ENCODE results near the gene GPR4. TPM values are rescaled to one million over a fixed set of nuclear protein-coding genes. Genes with fewer than 3 reads are reported as not detected.

The GPR4 gene
- total RNA-seq, 1 experiment from 2014 or later, result 0.07 TPM

DNA sequence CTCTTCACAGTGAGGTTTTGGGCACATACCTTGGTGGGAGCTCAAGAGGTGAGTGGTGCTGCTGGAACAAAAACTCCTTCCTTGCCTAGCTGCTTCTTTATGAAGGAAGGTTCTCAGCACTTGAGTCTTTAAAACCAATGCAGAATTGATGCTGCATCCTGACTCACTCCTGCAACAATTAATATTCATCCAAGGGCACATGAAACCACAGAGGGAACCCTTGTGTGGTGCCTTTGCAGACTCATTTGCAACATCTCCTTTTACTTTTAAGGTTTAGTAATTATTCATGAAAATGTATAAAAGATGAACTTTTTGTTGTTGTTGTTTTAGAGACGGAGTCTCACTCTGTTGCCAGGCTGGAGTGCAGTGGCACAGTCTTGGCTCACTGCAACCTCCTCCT, 47.5 kb downstream of the GPR4 start:
- no peak overlapping the region for H4K8ac ChIP-seq (replicated peaks; ENCODE audit: insufficient read length, low read depth, low read length)
- no peaks in the 10 kb centered on the region for H4K20me1 ChIP-seq (ENCODE audit: control insufficient read depth, insufficient read depth, insufficient read length)
- no peak overlapping the region for H2BK20ac ChIP-seq (ENCODE audit: low read depth, low read length, poor library complexity, severe bottlenecking)
- TF ChIP-seq, protein P1, sequence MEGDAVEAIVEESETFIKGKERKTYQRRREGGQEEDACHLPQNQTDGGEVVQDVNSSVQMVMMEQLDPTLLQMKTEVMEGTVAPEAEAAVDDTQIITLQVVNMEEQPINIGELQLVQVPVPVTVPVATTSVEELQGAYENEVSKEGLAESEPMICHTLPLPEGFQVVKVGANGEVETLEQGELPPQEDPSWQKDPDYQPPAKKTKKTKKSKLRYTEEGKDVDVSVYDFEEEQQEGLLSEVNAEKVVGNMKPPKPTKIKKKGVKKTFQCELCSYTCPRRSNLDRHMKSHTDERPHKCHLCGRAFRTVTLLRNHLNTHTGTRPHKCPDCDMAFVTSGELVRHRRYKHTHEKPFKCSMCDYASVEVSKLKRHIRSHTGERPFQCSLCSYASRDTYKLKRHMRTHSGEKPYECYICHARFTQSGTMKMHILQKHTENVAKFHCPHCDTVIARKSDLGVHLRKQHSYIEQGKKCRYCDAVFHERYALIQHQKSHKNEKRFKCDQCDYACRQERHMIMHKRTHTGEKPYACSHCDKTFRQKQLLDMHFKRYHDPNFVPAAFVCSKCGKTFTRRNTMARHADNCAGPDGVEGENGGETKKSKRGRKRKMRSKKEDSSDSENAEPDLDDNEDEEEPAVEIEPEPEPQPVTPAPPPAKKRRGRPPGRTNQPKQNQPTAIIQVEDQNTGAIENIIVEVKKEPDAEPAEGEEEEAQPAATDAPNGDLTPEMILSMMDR (conservative IDR thresholded peaks at IDR 0.05), result no peak
- H3T11ph ChIP-seq (ENCODE audit: low read length), result no peak overlapping the region
- no peaks in the 10 kb centered on the region for H3K23me2 ChIP-seq (ENCODE audit: insufficient read length, low read depth, low read length, poor library complexity, severe bottlenecking)
- Mint-ChIP-seq H3K27me3 (ENCODE audit: low read depth) (no peaks in the 10 kb centered on the region; the same call in 1 of the 2 replicates), H3K4me1 (peaks cover 23% of the 10 kb centered on the region in 2 experiments), H3K9me3 (no peaks in the 10 kb centered on the region), H3K4me3 (no peak overlapping the region), H3K27ac (peak overlapping the region in 1 of 3 experiments; percentile 52; a peak in 1 of 7 replicates), H3K36me3 (ENCODE audit: insufficient read depth in 1 of 3, low read depth in 3 of 3) (peaks cover 0 to 6% (median 0%) of the 10 kb centered on the region in 3 experiments; a peak in 3 of 7 replicates)
- no peak overlapping the region for H3K4ac ChIP-seq (ENCODE audit: low read depth, low read length)
- no peak overlapping the region for H3K4me2 ChIP-seq (ENCODE audit: insufficient read depth, insufficient read length, low read length)
- H3K4me1 ChIP-seq (ENCODE audit: insufficient read depth, low read length), result no peaks in the 10 kb centered on the region
- H3K56ac ChIP-seq (ENCODE audit: insufficient read length, low read depth, low read length), result no peak overlapping the region
- H4K91ac ChIP-seq (ENCODE audit: insufficient read length, low read depth, low read length), result no peak overlapping the region
- no peak overlapping the region for H2BK120ac ChIP-seq (ENCODE audit: low read depth, low read length, poor library complexity, severe bottlenecking)
- no peak overlapping the region for H3K14ac ChIP-seq (ENCODE audit: insufficient read depth, low read length)
- no peak overlapping the region for H2AK5ac ChIP-seq (ENCODE audit: insufficient read length, low read length)
- H3K9me3 ChIP-seq (ENCODE audit: control insufficient read depth, low read depth, low read length), result no peaks in the 10 kb centered on the region
- H3K27me3 ChIP-seq (ENCODE audit: insufficient read depth, low read length), result no peaks in the 10 kb centered on the region
- no peak overlapping the region for H3K18ac ChIP-seq (ENCODE audit: insufficient read length, low read depth, low read length)
- WGBS (ENCODE audit: extremely low coverage, insufficient read length, low lambda C conversion rate), result no CpG with 5 or more reads among the region's 1 CpG
- H3K79me2 ChIP-seq (ENCODE audit: insufficient read depth, low read length), result 0 out of 2 replicates have a peak, but pooled peaks cover 2% of the 10 kb centered on the region
- DNase-seq, result no peak
- H2BK5ac ChIP-seq (ENCODE audit: insufficient read length, low read length), result no peak overlapping the region
- H2BK15ac ChIP-seq (ENCODE audit: low read depth, low read length), result no peak overlapping the region
- no peaks in the 10 kb centered on the region for H3K79me1 ChIP-seq (ENCODE audit: insufficient read depth, low read depth, low read length, poor library complexity, severe bottlenecking)
- H3K23ac ChIP-seq (ENCODE audit: insufficient read length, low read depth, low read length), result no peak overlapping the region
- H4K5ac ChIP-seq (ENCODE audit: insufficient read length, low read depth, low read length), result no peak overlapping the region
- no peak overlapping the region for H3K27ac ChIP-seq (ENCODE audit: insufficient read length, low read depth, low read length)
- no peak overlapping the region for H2AFZ ChIP-seq (ENCODE audit: low read length)
- H2BK12ac ChIP-seq (ENCODE audit: insufficient read length, low read depth, low read length), result no peak overlapping the region
- no peak overlapping the region for H3K9ac ChIP-seq (ENCODE audit: extremely low read depth, insufficient read length, low read length)
